NCI-H526 (cell line): ENCODE results near the gene STEAP3.

Source experiments
- DNase-seq, 2 experiments: peaks; one replicate each; lab custom pipeline; 2025; lab: John Stamatoyannopoulos, UW

Gene STEAP3

DNA sequence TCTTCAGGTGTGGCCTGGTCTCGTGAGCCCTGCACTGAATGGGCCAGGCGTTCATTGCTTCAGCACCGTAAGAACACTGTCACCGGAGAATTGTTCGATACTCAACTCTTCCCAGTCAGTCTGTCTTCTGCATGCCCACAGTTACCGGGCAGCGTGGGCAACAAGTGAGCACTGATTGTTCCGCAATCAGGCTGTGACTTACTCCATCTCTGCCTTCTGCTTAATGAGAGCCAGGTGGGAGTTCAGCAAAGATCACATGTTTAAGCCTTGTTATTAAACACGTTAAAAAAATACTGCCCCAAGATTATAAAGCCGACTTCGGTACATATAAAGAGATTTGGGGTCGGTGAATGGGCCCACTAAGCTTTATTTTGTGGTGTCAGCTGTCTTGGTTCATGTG, 3.7 kb downstream of the STEAP3 start:
- no peak for DNase-seq

DNA sequence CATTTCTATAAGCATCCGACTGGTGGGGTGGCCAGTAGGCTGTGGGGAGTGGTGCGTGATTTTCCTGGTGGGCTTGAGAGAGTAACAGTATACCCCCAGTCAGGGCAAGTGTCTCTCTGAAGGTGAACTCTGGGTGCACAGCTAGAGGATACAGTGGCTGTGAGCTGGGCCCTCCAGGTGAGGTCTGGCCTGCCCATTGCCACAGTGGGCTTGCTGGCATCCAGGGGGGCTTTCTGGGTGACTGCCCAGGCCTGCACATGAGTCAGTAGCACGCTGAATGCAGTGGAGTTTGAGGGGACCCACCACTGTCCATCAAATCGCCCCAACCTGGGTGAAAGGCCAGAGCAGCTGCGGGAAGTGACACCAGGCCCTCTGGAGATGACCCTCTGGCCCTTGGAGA, 4.5 kb downstream of the STEAP3 start:
- no peak for DNase-seq

DNA sequence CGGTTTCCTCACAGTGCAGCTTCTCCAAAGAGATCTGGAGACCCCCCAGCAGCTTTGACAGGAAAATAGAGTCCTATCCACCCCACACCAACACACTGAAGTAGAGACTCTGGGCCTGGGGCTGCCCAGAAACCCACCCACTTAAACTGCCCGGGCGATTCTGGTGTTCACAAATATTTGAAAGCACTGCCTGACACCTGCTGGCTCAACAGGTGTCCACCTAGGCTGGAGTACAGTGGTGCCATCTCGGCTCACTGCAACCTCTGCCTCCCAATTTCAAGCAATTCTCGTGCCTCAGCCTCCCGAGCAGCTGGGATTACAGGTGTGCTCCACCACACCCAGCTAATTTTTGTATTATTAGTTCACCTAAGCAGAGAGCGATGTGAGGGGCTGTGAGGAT, 5.3 kb downstream of the STEAP3 start:
- DNase-seq: no peak

DNA sequence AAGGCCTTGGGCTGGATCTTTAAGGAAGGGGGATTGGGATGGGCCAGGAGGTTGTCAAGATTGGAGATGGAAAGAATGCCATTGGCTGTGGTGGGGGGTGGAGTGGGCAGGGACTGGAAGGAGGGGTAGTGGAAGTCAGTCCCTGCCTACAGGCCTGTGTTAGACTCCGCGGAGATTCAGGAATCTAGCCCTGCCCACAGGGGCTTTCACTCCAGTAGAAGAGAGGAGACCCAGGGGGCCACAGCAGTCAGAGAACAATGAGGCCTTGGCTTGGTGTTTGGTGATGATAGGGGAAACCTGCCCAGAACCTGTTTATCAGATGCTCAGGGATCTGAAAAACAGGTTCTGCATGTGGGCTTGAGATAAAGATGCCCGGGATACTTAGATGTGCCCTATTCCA, 6.1 kb downstream of the STEAP3 start:
- peak in 1 of 2 experiments; percentile 14 for DNase-seq

DNA sequence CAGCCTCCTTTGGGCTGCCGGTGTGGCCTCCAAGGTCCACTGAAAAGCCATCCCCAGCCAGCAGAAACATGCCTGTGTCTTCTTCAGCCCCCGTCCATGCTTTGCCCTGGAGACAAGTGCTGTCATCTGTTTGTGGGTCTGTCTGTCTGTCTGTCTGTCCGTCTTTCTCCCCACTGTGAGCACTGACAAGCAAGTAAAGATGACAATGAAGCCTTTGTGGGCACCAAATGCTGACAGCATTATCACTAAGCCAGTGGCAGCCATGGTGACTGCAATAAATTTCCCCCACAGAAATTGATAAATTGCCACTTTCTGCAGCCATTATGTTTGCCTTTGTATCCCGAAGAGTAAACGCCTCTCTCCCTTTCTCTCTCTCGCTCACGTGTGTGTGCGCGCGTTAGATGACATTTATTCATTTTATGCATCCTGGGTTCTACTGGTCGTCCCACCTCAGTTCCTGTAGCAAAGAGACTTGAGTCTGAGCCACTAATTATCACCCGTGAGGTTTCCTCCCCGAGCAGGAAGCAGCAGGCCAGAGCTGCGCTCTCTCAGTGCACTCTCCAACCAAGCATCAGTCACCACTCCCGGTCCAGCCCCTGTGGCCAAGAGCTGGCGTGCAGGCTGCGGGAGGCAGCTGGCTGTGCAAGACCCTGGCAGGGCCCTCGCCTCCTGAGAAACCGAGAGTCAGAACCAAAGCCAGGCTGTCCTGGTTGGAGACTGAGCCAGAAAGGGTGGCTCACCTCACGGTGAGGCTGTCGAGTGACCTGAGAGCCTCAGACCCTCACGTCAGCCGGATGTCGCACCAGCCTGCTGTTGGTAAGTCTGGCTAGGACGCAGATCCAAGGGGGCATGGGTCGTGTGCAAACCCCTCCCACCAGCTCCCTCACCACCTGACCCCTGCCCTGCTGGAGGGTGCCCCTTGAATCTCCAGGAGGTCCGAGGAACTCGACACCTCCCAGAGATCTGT, 6.9 kb downstream of the STEAP3 start:
- no peak for DNase-seq

DNA sequence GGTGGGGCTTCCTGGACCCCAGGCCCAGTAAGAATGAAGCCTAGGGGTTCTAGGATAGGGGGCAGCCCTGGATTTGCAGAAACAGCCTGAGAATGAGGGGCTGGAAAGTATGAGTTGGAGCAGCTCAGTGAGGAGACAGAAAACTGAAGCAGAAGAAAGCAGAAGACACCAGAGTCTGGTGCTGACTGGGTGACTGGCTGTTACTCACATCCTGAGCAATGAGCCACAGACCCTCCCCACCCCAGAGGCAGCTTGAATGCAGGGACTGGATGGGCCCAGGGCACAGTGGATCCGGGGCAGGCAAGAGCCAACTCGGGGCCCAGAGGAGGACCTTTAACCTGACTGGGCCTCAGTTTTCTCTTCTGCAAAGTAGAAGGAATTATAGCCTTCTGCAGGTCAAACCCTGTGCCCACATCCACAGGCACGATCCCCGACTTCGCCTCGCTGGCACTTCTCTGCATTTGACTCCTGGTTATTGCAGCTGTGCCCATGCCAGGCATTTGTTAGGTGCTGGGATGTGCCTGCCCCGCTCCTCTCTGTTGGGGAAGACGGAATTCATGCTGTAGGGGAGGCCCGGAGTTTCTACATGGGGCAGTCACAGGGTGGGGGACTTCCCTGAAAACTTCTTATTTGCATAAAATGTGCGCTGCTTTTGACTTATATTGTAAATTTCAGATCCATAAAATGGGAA, 8.5 kb downstream of the STEAP3 start:
- no peak for DNase-seq

DNA sequence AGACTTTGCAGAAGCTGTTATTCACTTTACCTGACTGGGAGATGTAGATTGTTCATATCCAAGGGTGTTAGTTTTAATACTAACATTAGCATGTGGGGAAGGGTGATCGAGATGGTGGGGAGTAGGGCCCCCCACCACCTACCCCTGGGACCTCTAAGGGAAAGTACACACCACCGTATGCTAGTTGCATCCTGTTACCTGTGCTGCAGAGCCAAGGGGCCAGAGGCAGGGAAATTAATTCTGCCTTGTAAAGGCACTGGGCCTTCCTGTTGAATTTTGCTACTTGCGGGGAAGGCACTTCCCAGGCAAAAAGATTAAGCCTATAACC, 9.0 kb downstream of the STEAP3 start:
- no peak for DNase-seq

DNA sequence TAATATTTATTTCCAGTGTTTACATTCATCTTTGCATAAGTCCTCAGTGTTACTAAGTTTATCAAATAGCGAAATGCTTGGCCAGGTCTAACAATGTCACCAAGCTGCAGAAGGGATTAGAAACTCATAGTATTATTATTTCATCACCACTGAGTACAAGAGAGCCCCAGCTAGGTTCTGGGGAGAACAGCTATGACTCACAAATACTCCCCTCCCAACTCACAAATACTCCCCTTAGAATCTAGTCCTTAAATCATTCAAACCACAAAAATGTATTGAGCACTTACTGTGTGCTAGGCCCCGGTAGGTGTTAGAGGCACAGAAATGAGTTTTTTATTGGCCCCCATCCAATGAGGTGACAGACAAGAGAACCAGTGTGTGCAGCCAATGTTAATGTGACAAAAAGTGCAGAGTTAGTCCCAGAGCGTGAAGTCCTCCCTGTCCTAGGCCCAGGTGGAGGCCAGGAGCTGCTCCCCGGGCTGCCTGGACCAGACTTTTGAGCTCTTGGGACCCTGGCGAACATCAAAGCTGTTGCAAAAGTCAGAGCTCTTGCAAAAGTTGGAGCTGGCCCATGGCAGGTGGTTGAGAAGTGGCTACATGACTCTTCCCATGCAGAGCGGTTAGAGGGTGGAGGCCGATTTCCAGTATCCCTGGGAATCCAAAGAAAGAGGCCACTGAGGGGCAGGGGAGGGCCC, 9.8 kb downstream of the STEAP3 start:
- no peak for DNase-seq

DNA sequence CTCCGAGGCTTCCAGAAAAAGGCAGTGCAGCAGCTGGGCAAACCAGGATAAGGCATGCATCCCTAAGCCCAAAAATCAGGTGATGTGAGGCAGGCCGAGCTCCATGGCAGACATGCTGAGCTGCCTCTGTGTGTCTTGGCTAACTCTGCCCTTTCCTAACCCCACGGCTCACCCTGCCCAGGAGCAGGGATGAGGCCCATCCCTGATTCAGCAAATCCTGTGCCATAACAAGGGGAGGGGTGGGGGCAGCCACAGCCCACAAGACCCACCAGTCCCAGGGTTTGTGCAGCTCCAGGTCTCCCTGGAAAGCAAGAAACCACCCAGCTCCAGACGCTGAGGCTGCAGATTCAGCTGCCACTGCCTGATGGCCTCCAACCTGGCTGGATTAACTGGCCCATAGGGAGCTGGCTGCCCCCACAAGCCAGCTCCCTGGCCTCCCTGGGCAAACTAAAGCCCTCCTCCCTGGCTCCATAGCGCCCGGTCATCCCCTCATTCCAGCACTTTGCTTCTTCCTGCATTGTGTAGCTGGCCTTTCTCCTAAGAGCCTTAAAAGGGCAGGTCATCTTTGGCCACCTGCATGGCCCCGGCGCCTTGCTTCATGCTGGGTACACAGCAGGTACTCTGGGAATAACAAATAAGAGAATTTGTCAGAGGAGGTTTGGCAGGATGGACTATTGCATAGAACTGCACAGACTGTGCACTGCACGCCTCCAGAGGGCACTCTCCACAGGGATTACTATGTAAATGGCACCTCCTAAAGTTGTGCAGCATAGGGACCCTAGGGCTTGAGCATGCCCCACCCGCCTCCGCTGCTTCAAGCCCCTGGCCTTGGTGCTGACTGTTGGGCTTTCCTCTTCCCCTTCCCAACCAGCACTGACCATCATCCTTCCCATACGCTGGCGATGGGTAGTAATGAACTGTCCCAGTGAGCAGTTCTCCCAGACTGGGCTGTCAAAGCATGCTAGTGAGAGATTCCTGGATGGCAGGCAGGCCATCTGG, 10.7 kb downstream of the STEAP3 start:
- DNase-seq: peak in 1 of 2 experiments; percentile 43

DNA sequence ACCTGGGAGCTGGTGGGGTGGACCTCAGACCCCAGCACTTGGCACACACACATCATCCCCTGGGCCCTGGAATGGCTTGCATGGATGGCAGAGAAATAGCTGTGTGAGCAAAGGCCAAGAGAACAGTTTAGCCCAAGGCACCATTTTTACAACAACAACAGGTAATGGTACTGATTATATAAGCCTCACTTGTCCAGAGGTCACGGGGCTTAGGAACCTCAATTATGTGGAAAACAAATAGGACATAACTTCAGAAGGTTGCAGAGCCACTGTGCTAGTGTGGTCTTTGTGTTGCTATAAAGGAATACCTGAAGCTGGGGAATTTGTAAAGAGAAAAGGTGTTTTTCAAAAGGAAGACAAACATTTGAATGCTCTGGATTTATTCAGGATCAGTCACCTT, 13.2 kb downstream of the STEAP3 start:
- DNase-seq: no peak

DNA sequence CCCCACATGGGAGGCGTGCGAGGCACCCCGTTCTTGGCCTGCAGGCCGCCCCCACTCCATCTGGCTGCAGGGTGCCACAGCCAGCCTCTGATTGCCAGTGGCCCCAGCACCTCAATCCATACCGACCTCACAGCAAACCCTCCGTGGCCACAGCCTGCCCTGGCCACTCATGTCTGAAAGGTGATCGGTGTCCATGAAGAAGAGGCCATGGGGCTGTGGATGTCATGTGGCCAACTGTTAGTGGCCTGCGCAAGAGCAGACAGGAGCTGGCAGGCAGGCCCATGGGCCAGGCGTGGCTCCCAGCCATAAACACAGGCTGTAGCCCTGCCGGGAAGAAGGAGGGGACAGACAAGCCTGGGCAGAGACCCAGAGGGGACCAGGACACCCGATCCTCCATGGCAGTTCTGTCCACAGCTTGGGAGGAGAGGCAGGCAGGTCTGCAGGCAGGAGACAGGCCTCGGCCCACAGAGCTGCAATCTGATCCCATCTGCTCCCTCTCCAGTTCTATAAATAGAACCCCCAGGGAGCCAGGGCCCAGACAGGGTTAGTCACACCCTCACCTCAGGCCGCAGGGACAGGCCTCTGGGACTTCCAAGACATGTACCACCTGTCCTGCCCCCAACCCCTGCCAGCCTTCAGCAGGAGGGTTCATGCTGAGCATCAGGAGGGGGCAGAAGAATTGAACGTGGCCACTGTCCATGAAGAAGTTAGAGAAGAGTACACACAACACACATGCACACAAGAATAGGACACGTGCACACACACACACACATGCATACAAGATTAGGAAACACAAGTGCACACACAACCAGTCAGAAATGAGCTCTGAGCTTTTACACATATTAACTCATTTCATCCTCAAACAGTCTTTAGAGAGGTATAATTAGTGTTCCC, 16.9 kb downstream of the STEAP3 start:
- DNase-seq: peak; percentile 95 to 96

DNA sequence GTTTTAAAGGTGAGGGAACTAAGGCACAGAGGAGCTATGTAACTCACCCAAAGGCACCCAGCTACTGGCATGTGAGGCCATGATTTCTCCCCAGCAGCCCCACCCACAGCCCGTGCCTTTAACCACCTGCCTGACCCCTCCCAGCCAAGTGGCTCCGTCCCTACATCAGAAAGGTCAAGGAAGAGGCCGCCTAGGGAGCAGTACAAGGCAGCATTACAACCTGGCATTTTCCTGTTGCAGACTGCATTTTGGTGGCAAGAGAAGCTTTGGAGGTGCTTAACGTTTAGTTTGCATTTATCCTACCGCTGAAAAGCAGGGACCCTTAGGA, 17.5 kb downstream of the STEAP3 start:
- DNase-seq: peak in 1 of 2 experiments; percentile 51

DNA sequence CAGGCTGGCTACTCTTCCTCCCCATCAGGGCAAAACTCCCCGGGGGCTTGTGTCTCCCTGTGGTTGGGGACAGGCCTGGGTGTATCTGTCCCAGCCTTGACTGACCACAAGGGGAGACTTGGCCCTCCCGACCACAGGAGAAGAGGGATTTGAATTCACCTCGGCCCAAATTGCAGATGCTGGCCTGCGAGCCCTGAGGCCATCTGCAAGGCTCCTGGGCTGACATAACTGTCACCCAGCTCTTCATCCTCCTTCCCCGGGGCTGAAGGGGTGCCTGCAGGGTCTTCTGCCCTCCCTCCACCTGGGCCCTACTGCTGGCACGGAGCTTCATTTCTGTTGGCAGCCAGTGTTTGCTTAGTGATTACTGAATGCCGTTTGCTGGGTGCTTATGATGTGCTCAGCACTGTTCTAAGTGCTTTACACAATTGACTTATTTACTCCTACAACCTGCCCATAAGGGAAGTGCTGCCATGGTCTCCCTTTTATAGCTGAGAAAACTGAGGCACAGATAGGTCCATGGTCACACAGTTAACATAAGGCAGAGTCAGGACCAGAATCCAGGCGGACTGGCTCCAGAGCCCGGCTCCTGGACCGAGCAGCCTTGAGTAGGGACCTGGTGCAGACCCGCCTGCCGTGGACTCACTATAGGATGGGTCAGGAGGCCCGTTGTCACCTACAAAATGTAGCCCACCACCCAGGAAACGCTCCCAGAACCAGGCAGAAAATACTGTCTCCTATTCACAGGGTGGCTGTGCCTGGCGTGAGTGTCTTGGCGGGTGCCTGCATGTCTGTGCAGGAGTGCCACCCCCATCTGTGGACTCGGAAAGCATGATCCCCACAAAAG, 18.9 kb downstream of the STEAP3 start:
- peak in 1 of 2 experiments; percentile 36 for DNase-seq

DNA sequence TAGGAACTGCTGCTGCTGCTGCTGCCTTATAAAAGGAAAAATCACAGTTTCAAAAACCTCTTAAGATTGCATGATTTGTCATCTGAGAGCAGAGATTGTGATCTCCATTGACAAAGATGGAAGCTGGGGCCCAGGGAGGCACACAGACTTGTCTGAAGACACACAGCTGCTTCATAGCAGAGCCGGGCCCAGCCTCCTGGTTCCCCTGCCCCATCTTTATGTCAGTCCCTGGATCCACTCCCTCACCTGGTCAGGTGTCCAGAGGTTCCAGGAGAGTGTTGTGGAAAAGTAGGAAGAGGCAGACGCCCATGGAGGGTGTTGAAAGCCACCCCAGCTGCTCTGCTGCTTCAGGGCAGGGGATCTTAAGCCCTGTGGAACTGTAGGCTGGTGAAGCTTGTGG, 20.0 kb downstream of the STEAP3 start:
- DNase-seq: no peak

DNA sequence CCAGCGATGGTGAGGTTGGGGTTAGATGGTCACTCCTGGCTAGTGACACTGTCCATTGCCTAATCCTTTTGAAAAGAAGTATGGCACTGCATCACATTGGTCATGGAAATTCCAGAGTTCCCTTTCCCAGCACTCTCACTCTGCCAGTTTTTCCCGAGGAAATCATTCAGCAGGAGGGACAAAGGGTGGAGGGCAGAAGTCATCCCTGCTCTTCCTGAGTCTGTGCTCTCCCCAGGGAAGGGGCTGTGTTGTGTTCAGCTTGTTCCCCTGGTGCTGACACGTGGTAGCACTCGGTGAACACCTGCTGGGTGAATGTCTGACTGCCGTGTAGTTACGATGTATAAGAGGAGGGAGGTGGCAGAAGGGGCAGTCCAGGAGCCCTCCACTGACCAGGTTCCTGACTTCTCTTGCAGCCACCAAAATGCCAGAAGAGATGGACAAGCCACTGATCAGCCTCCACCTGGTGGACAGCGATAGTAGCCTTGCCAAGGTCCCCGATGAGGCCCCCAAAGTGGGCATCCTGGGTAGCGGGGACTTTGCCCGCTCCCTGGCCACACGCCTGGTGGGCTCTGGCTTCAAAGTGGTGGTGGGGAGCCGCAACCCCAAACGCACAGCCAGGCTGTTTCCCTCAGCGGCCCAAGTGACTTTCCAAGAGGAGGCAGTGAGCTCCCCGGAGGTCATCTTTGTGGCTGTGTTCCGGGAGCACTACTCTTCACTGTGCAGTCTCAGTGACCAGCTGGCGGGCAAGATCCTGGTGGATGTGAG, 21.6 kb downstream of the STEAP3 start:
- DNase-seq: no peak

DNA sequence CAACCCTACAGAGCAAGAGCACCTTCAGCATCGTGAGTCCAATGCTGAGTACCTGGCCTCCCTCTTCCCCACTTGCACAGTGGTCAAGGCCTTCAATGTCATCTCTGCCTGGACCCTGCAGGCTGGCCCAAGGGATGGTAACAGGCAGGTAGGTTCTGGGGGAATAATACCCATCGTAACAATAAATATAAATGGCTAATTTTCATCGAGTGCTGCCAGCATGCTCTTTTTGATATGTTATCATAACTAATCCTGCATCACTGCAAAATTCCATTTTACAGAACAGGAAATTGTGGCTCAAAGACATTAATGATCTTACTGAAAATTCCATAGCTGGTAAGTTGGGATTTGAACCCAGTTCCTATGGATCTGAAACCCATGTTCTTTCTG, 22.2 kb downstream of the STEAP3 start:
- DNase-seq: no peak

DNA sequence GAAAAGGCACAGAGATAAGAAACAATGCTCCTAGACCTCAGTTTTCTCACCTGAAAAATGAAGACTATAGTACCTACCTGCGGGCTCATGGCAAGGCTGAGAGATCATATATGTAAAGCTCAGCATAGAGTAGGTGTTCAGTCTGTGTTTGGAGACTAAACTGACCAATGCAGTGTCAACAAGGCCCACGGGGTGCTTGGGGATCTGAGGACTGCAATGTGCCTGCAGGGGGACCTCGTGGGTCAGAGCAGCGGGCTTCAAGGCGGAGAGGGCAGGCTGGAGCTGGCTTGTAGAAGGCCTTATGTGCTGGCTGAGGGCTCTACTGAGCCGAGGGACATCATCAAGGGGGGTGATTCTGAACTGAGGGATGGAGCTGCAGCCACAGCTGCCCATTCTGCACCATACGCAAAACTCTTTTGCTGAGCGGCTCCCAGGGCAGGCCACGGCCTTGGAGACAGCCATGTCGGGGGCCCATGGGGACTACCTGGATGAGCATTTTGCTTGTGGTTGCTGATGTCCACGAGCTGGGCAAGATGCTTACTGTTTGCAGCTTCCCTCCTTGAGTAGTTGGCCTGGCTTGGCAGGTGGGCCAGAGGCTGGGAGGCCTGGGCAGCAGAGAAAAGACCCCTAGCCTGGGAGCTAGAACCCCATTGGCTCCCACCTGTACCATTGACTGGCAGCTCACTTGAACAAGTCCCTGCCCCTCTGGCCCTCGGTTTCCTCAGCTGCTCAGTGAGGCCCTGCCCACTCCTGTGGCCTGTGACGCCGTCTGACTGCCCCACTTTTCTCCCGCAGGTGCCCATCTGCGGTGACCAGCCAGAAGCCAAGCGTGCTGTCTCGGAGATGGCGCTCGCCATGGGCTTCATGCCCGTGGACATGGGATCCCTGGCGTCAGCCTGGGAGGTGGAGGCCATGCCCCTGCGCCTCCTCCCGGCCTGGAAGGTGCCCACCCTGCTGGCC, 23.5 kb downstream of the STEAP3 start:
- DNase-seq: no peak

DNA sequence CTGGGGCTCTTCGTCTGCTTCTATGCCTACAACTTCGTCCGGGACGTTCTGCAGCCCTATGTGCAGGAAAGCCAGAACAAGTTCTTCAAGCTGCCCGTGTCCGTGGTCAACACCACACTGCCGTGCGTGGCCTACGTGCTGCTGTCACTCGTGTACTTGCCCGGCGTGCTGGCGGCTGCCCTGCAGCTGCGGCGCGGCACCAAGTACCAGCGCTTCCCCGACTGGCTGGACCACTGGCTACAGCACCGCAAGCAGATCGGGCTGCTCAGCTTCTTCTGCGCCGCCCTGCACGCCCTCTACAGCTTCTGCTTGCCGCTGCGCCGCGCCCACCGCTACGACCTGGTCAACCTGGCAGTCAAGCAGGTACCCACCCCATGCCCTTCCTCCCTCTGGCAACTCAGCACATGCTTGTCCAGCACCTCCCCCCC, 24.2 kb downstream of the STEAP3 start:
- DNase-seq: no peak
